PC-9 (cell line): Measurements from ENCODE around the gene ADM5. TPM values are rescaled to one million over a fixed set of nuclear protein-coding genes. Genes with fewer than 3 reads are reported as not detected.

Experiments used
- BruUV-seq: library from RNA; stranded (reverse); fragments of 400-500 nt; replicated peaks from 2 replicates; lab custom pipeline; 2021; lab: Mats Ljungman, UMichigan
- CTCF ChIA-PET: fragments of 300-600 bp; sonication (Branson Sonifier 250); formaldehyde crosslinking; loops from one replicate; lab custom pipeline; 2022; ENCODE audit warnings: antibody characterized with exemption; lab: Charles Lee
- POLR2A ChIA-PET: fragments of 300-600 bp; sonication (Branson Sonifier 250); formaldehyde crosslinking; loops from one replicate; lab custom pipeline; 2022; ENCODE audit warnings: antibody characterized with exemption; ENCODE audit not compliant: unreplicated experiment; lab: Charles Lee
- DNase-seq, 2 experiments: peaks; one replicate each; pipeline versions ENCODE4 v3.0.0 to v3.0.0-alpha.2; 2015 to 2022; ENCODE audit warnings: mixed read lengths in 1 of 2
- H2AFZ ChIP-seq: fragments of 200-600 bp; sonication (generic); 2 replicates; pipeline ENCODE4 v1.8.1; 2017; ENCODE audit warnings: antibody characterized with exemption
- H3F3A ChIP-seq: fragments of 200-600 bp; sonication (generic); 2 replicates; pipeline ENCODE4 v1.8.1; 2017; ENCODE audit warnings: antibody characterized with exemption, mild to moderate bottlenecking, low read depth; ENCODE audit not compliant: insufficient read depth
- H3K27ac ChIP-seq: fragments of 200-600 bp; sonication (generic); 2 replicates; pipeline ENCODE4 v1.6.1; 2016; ENCODE audit warnings: mixed run types
- H3K27me3 ChIP-seq: fragments of 200-600 bp; sonication (generic); 2 replicates; pipeline ENCODE4 v1.6.1; 2016; ENCODE audit warnings: low read depth, mixed run types; ENCODE audit not compliant: insufficient read depth
- H3K36me3 ChIP-seq: fragments of 200-600 bp; sonication (generic); 2 replicates; pipeline ENCODE4 v1.6.1; 2016; ENCODE audit warnings: low read depth, mixed run types
- H3K4me1 ChIP-seq: fragments of 200-600 bp; sonication (generic); replicated peaks from 2 replicates; pipeline ENCODE4 v1.6.1; 2016; ENCODE audit warnings: mixed run types; ENCODE audit not compliant: insufficient read depth
- H3K4me2 ChIP-seq: fragments of 200-600 bp; sonication (generic); 2 replicates; pipeline ENCODE4 v1.6.1; 2017; ENCODE audit warnings: mixed run types
- H3K4me3 ChIP-seq: fragments of 200-600 bp; sonication (generic); 2 replicates; pipeline ENCODE4 v1.6.1; 2016; ENCODE audit warnings: mixed run types
- H3K79me2 ChIP-seq: fragments of 200-600 bp; sonication (generic); 2 replicates; pipeline ENCODE4 v1.6.1; 2017; ENCODE audit warnings: low read depth, mixed run types
- H3K9me2 ChIP-seq: fragments of 200-600 bp; sonication (generic); 2 replicates; pipeline ENCODE4 v1.8.1; 2017; ENCODE audit warnings: mild to moderate bottlenecking; ENCODE audit not compliant: insufficient read depth
- H3K9me3 ChIP-seq: fragments of 200-600 bp; sonication (generic); 2 replicates; pipeline ENCODE4 v1.8.1; 2016; ENCODE audit warnings: low read depth; ENCODE audit not compliant: insufficient read depth
- H4K20me1 ChIP-seq: fragments of 200-600 bp; sonication (generic); 2 replicates; pipeline ENCODE4 v1.8.1; 2017; ENCODE audit not compliant: insufficient read depth
- EZH2 ChIP-seq: fragments of 200-600 bp; sonication (generic); IDR thresholded peaks from 2 replicates; pipeline ENCODE4 v1.8.0; 2017; ENCODE audit warnings: antibody characterized with exemption, low read depth
- intact Hi-C: fragments of 100-400 bp; cut with micrococcal nuclease; formaldehyde crosslinking; loops from one replicate; pipeline ENCODE4 v1.10.0; 2022; ENCODE audit not compliant: unreplicated experiment
- total RNA-seq: library from RNA; stranded (reverse); gene quantifications from 2 replicates; pipeline ENCODE4 v1.2.3, GENCODE V29; 2021
- TF ChIP-seq, protein P1 (sequence below): fragments of 200-600 bp; sonication (generic); conservative IDR thresholded peaks from 2 replicates; pipeline ENCODE4 v1.6.1; 2017; ENCODE audit warnings: mixed run types, antibody characterized with exemption, mild to moderate bottlenecking, moderate library complexity

ADM5 gene
- total RNA-seq, 1 experiment from 2014 or later: 14.2 TPM

DNA sequence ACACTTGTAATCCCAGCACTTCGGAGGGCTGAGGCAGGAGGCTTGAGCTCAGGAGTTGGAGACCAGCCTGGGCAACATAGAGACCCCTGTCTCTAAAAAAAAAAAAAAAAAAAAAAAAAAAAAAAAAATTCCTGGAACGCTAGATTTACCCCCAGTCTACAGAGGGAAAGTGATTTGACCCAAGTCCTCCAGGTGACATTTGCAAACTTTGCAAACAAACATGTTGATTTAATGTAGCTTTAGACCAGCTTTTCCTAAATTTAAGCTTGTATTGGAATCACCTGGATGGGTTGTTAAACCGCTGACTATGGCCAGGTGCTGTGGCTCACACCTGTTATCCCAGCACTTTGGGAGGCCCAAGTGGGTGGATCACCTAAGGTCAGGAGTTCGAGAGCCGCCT lies 10.0 kb downstream of the ADM5 start:
- H3K4me3 ChIP-seq: no peak overlapping the region
- intact Hi-C loops: no loop called here
- H3K27me3 ChIP-seq: no peaks in the 10 kb centered on the region
- no peak overlapping the region for H2AFZ ChIP-seq
- TF ChIP-seq EZH2: no peak
- TF ChIP-seq, protein P1, sequence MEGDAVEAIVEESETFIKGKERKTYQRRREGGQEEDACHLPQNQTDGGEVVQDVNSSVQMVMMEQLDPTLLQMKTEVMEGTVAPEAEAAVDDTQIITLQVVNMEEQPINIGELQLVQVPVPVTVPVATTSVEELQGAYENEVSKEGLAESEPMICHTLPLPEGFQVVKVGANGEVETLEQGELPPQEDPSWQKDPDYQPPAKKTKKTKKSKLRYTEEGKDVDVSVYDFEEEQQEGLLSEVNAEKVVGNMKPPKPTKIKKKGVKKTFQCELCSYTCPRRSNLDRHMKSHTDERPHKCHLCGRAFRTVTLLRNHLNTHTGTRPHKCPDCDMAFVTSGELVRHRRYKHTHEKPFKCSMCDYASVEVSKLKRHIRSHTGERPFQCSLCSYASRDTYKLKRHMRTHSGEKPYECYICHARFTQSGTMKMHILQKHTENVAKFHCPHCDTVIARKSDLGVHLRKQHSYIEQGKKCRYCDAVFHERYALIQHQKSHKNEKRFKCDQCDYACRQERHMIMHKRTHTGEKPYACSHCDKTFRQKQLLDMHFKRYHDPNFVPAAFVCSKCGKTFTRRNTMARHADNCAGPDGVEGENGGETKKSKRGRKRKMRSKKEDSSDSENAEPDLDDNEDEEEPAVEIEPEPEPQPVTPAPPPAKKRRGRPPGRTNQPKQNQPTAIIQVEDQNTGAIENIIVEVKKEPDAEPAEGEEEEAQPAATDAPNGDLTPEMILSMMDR: no peak
- DNase-seq: no peak
- H3F3A ChIP-seq: peaks cover 18% of the 10 kb centered on the region; the same call in 1 of the 2 replicates
- H3K9me3 ChIP-seq: no peaks in the 10 kb centered on the region
- no peaks in the 10 kb centered on the region for H3K4me1 ChIP-seq
- H3K36me3 ChIP-seq: no peaks in the 10 kb centered on the region
- H3K9me2 ChIP-seq: no peaks in the 10 kb centered on the region
- no TSS peak for BruUV-seq
- no peak overlapping the region for H3K27ac ChIP-seq
- ChIA-PET CTCF (interaction anchor here (0.7 kb wide), 1 partner anchor 19 kb away, joined by 8 read pairs; no protein-coding TSS in a partner anchor), POLR2A (interaction anchor here (0.5 kb wide), 1 partner anchor 65 kb away, joined by 11 read pairs; no protein-coding TSS in a partner anchor)
- H3K79me2 ChIP-seq: no peaks in the 10 kb centered on the region
- H4K20me1 ChIP-seq: no peaks in the 10 kb centered on the region
- no peak overlapping the region for H3K4me2 ChIP-seq

DNA sequence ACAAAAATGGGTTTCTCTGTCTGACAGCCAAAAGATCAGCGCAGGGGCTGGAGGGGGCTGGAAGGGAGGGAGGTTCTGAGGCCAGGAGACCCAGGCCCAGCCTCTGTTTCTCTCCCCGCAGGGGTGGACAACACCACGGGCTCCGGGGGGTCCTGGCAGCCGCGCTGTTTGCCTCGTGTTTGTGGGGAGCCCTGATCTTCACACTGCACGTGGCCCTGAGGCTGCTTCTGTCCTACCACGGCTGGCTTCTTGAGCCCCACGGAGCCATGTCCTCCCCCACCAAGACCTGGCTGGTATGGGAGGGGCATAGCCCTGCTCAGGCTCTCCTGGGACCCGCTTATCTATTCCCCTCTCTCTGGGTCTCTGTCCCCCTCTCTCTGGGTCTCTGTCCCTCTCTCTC lies 11.2 kb downstream of the ADM5 start:
- Histone ChIP-seq H3K27ac (no peak overlapping the region), H4K20me1 (no peaks in the 10 kb centered on the region), H3K9me2 (no peaks in the 10 kb centered on the region), H3K36me3 (no peaks in the 10 kb centered on the region), H3K4me2 (no peak overlapping the region), H2AFZ (no peak overlapping the region), H3K9me3 (no peaks in the 10 kb centered on the region), H3K27me3 (no peaks in the 10 kb centered on the region), H3K4me3 (no peak overlapping the region), H3K4me1 (no peaks in the 10 kb centered on the region), H3F3A (peaks cover 18% of the 10 kb centered on the region; the same call in 1 of the 2 replicates), H3K79me2 (no peaks in the 10 kb centered on the region)
- no TSS peak for BruUV-seq
- POLR2A ChIA-PET: no interaction called here
- intact Hi-C loops: no loop called here
- CTCF ChIA-PET: interaction anchor here (0.6 kb wide), 1 partner anchor 22 kb away, joined by 7 read pairs; no protein-coding TSS in a partner anchor
- DNase-seq: no peak
- no peak for TF ChIP-seq EZH2
- TF ChIP-seq, protein P1: no peak

DNA sequence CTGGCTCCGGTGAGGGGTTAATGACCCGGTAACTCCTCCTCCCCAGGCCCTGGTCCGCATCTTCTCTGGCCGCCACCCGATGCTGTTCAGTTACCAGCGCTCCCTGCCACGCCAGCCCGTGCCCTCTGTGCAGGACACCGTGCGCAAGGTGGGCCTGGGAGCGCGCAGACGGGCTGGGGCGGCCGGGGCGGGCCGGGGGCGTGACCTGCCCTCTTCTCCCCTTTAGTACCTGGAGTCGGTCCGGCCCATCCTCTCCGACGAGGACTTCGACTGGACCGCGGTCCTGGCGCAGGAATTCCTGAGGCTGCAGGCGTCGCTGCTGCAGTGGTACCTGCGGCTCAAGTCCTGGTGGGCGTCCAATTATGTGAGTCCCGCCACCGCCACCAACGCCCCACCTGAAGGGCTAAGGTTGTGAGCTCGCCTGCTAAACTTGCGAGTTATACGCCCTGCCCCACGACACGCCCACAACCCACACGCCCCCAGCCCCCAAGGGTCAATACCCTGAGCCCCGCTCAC lies 11.9 kb downstream of the ADM5 start:
- no peaks in the 10 kb centered on the region for H3K36me3 ChIP-seq
- BruUV-seq: no TSS peak
- no peaks in the 10 kb centered on the region for H3K9me3 ChIP-seq
- H3K27me3 ChIP-seq: no peaks in the 10 kb centered on the region
- no peak overlapping the region for H3K4me2 ChIP-seq
- intact Hi-C loops: no loop called here
- CTCF ChIA-PET: no interaction called here
- H3F3A ChIP-seq: peaks cover 18% of the 10 kb centered on the region; the same call in 1 of the 2 replicates
- H2AFZ ChIP-seq: no peak overlapping the region
- DNase-seq: no peak
- POLR2A ChIA-PET: no interaction called here
- no peaks in the 10 kb centered on the region for H4K20me1 ChIP-seq
- H3K27ac ChIP-seq: no peak overlapping the region
- TF ChIP-seq, protein P1: no peak
- TF ChIP-seq EZH2: no peak
- no peaks in the 10 kb centered on the region for H3K79me2 ChIP-seq
- H3K9me2 ChIP-seq: no peaks in the 10 kb centered on the region
- H3K4me3 ChIP-seq: no peak overlapping the region
- H3K4me1 ChIP-seq: no peaks in the 10 kb centered on the region
